Suppressor macrophage treated with lipopolysaccharide for 1 hour (primary cell): ENCODE data around the gene GPN2.

Experiments used
- DNase-seq, 3 donors: peaks; one replicate each; pipeline ENCODE4 v3.0.0-alpha.2; 2020 to 2022

Gene GPN2

DNA sequence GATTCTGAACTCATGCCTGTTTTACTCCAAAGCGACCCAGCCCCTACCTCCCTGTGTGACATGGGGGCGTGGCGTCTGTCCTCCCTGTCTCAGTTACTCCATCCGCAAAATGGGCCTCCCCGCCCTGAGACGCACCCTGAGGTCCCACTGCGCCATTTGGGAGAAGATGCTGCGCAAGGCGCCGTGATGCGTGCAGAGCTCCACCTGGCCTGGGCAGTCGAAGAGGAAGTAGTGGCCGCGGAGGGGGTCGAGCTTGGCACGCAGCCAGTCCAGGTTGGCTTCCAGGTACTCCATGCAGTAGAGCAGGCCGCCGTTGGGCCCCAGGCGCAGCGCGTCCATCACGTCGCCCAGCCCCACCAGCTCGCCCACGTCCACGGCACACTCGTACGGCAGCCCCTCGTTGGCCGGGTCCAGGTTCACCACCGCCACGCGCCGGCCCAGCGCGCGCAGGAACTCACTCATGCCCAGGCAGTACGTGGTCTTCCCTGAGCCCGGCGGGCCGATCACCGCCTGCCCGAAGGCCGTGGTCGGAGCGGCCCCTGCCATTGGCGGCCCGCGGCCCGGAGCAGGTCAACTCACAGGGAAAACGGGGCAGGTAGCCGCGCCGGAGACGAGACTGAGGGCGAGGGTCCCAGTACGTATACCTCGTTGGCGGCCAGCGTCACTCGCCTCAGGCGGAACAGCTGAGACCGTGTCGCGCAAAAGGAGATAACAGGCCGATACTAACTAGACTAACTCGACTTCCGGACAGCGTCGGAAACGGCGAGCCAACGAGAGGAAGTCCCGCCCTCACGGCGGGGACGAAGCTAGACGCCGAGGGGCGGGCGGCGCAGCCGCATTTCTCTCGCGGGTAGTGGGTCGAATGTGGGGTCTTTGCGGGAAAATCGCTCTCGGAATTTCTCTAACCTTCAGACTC lies at the start of gene GPN2:
Gene GPN2, minus strand, starts transcription at position 733 of the 916 bp plus-strand sequence. Its CDS starts 187 bp downstream, at position 546.
- DNase-seq: peak; percentile 75 to 88 (median 81)

- no peak for DNase-seq
Measured at GRCh38 chr1:26938659-26939025, 48.6 kb upstream of the GPN2 start.

- DNase-seq: peak; percentile 44 to 57 (median 50)
Measured at GRCh38 chr1:26938004-26938658, 48.0 kb upstream of the GPN2 start.

- DNase-seq: no peak
Measured at GRCh38 chr1:26936823-26937222, 46.7 kb upstream of the GPN2 start.

DNA sequence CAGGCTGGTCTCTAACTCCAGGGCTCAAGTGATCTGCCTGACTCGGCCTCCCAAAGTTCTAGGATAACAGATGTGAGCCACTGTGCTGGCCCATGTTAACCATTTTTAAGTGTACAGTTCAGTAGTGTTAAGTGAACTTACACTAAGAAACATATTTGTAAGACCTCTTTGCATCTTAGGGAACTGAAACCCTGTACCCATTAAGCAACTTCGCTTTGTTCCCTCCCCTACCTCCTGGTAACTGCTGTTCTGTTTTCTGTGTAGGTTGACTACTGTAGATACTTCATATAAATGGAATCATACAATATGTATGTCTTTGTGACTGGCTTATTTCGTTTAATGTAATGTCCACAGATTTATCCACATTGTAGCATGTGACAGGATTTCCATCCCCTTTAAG lies 42.4 kb upstream of the GPN2 start:
- peak; percentile 64 to 82 (median 73) for DNase-seq

DNA sequence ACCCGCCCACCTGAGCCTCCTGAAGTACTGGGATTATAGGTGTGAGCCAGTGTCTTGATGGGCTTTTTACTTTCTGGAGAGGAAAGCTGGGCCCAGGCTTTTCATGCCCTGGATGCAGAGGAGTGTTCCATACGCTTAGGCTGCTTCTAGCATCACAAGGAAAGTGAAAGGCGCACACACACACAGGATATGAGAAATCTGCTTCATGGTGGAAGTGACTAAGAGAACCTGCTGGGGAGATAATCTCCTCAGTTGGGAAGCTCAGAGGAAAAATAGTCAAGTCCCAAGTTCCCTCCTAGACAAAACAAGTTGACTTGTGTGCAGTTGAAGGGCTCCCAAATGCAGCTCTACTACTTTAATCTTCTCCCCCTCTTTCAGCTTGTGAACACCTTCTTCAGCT lies 33.6 kb upstream of the GPN2 start:
- DNase-seq: peak in 2 of 3 donors; percentile 7 to 23

- DNase-seq: no peak
Measured at GRCh38 chr1:26922901-26923300, 32.8 kb upstream of the GPN2 start.

DNA sequence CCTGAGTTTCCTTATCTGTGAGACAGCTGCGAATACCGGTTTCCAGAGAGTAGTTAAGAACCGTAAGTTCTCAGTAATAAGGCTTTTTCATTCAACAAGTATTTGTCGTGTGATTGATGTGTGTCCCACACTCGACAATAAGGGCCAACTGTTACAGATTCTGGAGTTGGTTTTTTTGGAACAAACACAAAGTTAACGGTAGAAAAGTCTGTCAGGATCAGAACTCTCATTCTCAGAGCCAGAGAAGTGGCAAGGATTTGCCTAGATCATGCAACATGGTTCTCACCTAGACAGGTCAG lies 32.3 kb upstream of the GPN2 start:
- no peak for DNase-seq

- peak; percentile 98 to 99 (median 98) for DNase-seq
Measured at GRCh38 chr1:26921540-26922430, 31.7 kb upstream of the GPN2 start, which contains the start of gene NUDC. NUDC (plus strand) TSS chr1:26921743; CDS start chr1:26921849, 106 bp downstream.

- DNase-seq: no peak
Measured at GRCh38 chr1:26921126-26921539, 31.1 kb upstream of the GPN2 start.

- no peak for DNase-seq
Measured at GRCh38 chr1:26915204-26915842, 25.2 kb upstream of the GPN2 start.

GRCh38 chr1:26913754-26914619 lies 23.9 kb upstream of the GPN2 start, which contains the start of gene NR0B2:
NR0B2 (minus strand) TSS chr1:26913975; CDS start chr1:26913940, 35 bp downstream.
- DNase-seq: no peak

GRCh38 chr1:26913389-26913753 lies 23.3 kb upstream of the GPN2 start:
- no peak for DNase-seq

- DNase-seq: no peak
Measured at GRCh38 chr1:26912147-26912490, 22.0 kb upstream of the GPN2 start.

- DNase-seq: no peak
Measured at GRCh38 chr1:26911399-26912146, 21.5 kb upstream of the GPN2 start.

GRCh38 chr1:26910343-26911160 lies 20.5 kb upstream of the GPN2 start:
- DNase-seq: no peak

DNA sequence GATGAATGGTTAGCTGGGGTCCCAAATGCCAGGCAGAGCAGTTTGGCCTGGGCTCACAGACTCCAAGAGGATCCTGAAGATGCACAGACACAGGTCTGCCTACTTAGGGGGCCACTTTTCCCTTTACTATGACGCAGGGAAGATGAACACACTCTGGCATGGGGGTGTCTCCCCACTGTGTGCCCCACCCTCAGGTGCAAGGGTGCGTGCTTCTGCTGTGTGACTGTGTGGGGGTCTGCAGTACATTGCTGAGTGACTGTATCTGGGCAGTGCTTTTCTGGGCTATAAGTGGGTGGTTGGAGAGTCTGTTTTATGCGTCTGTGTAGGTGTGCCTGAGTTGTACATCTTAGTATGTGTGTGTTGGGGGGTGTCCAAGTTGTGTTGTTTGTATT lies 19.9 kb upstream of the GPN2 start:
- no peak for DNase-seq

GRCh38 chr1:26907071-26907917 lies 17.2 kb upstream of the GPN2 start:
- DNase-seq: peak in 1 of 3 donors; percentile 16
